CD4-positive, alpha-beta T cell treated with Interleukin-4 for 1 hour (primary cell): ENCODE data around the gene CATSPERD.
A peak's percentile ranks its signal among the peaks of the same experiment; 100 is the strongest.
"Not testable (repeated sequence)": the region's sequence is repeated elsewhere in the genome, so short reads cannot be mapped to it uniquely, and the experiment has no call there.

ENCODE experiments used
- DNase-seq, 2 donors: peaks; one replicate each; pipeline ENCODE4 v3.0.0-alpha.2; 2020 to 2022

Gene CATSPERD

GRCh38 chr19:5686647-5687359 lies 33.6 kb upstream of the CATSPERD start:
- DNase-seq, result peak; percentile 95

GRCh38 chr19:5687360-5688198 lies 32.9 kb upstream of the CATSPERD start:
- DNase-seq, result no peak

- not testable (repeated sequence) for DNase-seq
These were observed 32.1 kb upstream of the CATSPERD start for GRCh38 chr19:5688262-5688881.

- peak; percentile 98 to 99 for DNase-seq
These were observed 30.1 kb upstream of the CATSPERD start, which contains the start of gene RPL36 for GRCh38 chr19:5690125-5690954. Gene RPL36, plus strand, starts transcription at chr19:5690295. Its CDS starts 213 bp downstream, at chr19:5690508.

GRCh38 chr19:5690955-5691821 lies 29.2 kb upstream of the CATSPERD start:
- peak; percentile 19 to 49 for DNase-seq

GRCh38 chr19:5691822-5692722 lies 28.4 kb upstream of the CATSPERD start:
- no peak for DNase-seq

- DNase-seq, result no peak
These were observed 27.7 kb upstream of the CATSPERD start for GRCh38 chr19:5692723-5693194.

- DNase-seq, result no peak
These were observed 27.0 kb upstream of the CATSPERD start for GRCh38 chr19:5693195-5694166.

GRCh38 chr19:5694167-5694955 lies 26.1 kb upstream of the CATSPERD start:
- no peak for DNase-seq

GRCh38 chr19:5694956-5695648 lies 25.3 kb upstream of the CATSPERD start:
- no peak for DNase-seq

GRCh38 chr19:5695649-5696195 lies 24.7 kb upstream of the CATSPERD start:
- DNase-seq, result no peak

GRCh38 chr19:5696196-5697021 lies 24.0 kb upstream of the CATSPERD start:
- no peak for DNase-seq

- no peak for DNase-seq
These were observed 23.2 kb upstream of the CATSPERD start for GRCh38 chr19:5697022-5697889.

- no peak for DNase-seq
These were observed 22.4 kb upstream of the CATSPERD start for GRCh38 chr19:5697890-5698634.
